ENCODE results near the gene PGAM1. TPM values are rescaled to one million over a fixed set of nuclear protein-coding genes. Genes with fewer than 3 reads are reported as not detected.

PGAM1 gene
- total and polyA plus RNA-seq, 9 of the 15 experiments (the other 6 are each of a cell fraction or from before 2014, with no cell fraction given): 40.3 to 559 (median 269) TPM

GRCh38 chr10:97411406-97411805 lies 14.6 kb upstream of the PGAM1 start:
- Histone ChIP-seq H3K36me3 (ENCODE audit: control insufficient read depth, insufficient read depth, low read length) (no peaks in the 10 kb centered on the region; the same call in 2 of the 3 replicates), H4K20me1 (replicated peaks; ENCODE audit: control insufficient read depth, insufficient read depth, low read length) (no peaks in the 10 kb centered on the region), H3K9ac (ENCODE audit: insufficient read depth in 1 of 2, low read depth in 2 of 2, low read length in 2 of 2) (no peak overlapping the region), H3K27me3 (ENCODE audit: control insufficient read depth in 2 of 2, insufficient read depth in 2 of 2, low read length in 2 of 2) (no peaks in the 10 kb centered on the region), H3K4me1 (replicated peaks in 1 of 2; ENCODE audit: control insufficient read depth in 2 of 2, insufficient read depth in 2 of 2, low read length in 2 of 2) (peaks cover 19 to 23% of the 10 kb centered on the region in 2 experiments; a peak in 3 of 5 replicates), H3K27ac (ENCODE audit: extremely low read depth, low read depth, low read length) (no peak overlapping the region), H3K79me2 (ENCODE audit: control insufficient read depth, insufficient read depth, low read length) (no peaks in the 10 kb centered on the region), H3K9me3 (replicated peaks; ENCODE audit: control insufficient read depth, insufficient read depth, low read depth, low read length) (no peaks in the 10 kb centered on the region), H2AFZ (ENCODE audit: low read depth, low read length) (peak overlapping the region; percentile 77), H3K4me3 (no peak overlapping the region), H3K9me1 (ENCODE audit: control insufficient read depth, insufficient read depth, low read length) (no peaks in the 10 kb centered on the region), H3K4me2 (ENCODE audit: insufficient read depth, low read length) (no peak overlapping the region)
- no peak for ATAC-seq
- ChIA-PET POLR2A (interaction anchor here (1.1 to 2.1 kb wide), 3 partner anchors 10 to 17 kb away, joined by 3 to 6 read pairs (median 5); partner anchors contain the start of gene RRP12), CTCF (ENCODE audit: low intra/inter-chr PET ratio) (no interaction called here)
- no peak for TF ChIP-seq PREB (CRISPR knock-in tag; IDR thresholded peaks at IDR 0.05)
- peak; percentile 40 for TF ChIP-seq CBFA2T3 (IDR thresholded peaks at IDR 0.05)
- TF ChIP-seq REST (IDR thresholded peaks at IDR 0.05; ENCODE audit: borderline replicate concordance): peak; percentile 39; the same call in 1 of the 2 replicates
- no peak for TF ChIP-seq REST (CRISPR knock-in tag; IDR thresholded peaks at IDR 0.05; ENCODE audit: low read depth)
- BruUV-seq (replicated peaks): no TSS peak
- in situ Hi-C loops (cut with MboI): no loop called here
- WGBS (ENCODE audit: insufficient coverage, low coverage, missing lambda C conversion rate): 27% methylated on average over 2 of the region's 4 CpGs
- no peak for FAIRE-seq
- intact Hi-C loops (cut with micrococcal nuclease): no loop called here
- peak in 1 of 4 experiments; percentile 26 for DNase-seq (ENCODE audit: extremely low read depth in 1 of 4, low spot score in 3 of 4)

Data from K562 (cell line).